22Rv1 (cell line): ENCODE measurements around the gene SLC13A4.
A peak's percentile ranks its signal among the peaks of the same experiment; 100 is the strongest.
"Not testable (repeated sequence)": the region's sequence is repeated elsewhere in the genome, so short reads cannot be mapped to it uniquely, and the experiment has no call there.

ENCODE experiments used
- H3K27ac ChIP-seq: fragments of 450-650 bp; 2 replicates; pipeline ENCODE4 v1.5.1; 2017
- CTCF ChIP-seq: fragments of 450-650 bp; IDR thresholded peaks from 2 replicates; pipeline ENCODE4 v1.5.1; 2017; ENCODE audit warnings: mild to moderate bottlenecking
- ZFX ChIP-seq: fragments of 450-650 bp; IDR thresholded peaks from 2 replicates; pipeline ENCODE4 v1.6.1; 2017; ENCODE audit warnings: antibody characterized with exemption, borderline replicate concordance

Gene SLC13A4

GRCh38 chr7:135728136-135728669 is at the start of gene SLC13A4:
Gene SLC13A4 (minus strand): TSS chr7:135728186. CDS start chr7:135727496, 690 bp downstream.
- TF ChIP-seq CTCF (no peak), ZFX (no peak)
- no peak within 1 kb of the TSS for H3K27ac ChIP-seq

GRCh38 chr7:135775915-135776314 is 47.9 kb upstream of the SLC13A4 start:
- H3K27ac ChIP-seq: not testable (repeated sequence)

- TF ChIP-seq ZFX (no peak), CTCF (no peak)
- no peak overlapping the region; the same call in 1 of the 2 replicates for H3K27ac ChIP-seq
These were observed 47.2 kb upstream of the SLC13A4 start for GRCh38 chr7:135775230-135775629.

GRCh38 chr7:135774284-135774683 is 46.3 kb upstream of the SLC13A4 start:
- H3K27ac ChIP-seq: peak overlapping the region; percentile 64
- TF ChIP-seq ZFX (no peak), CTCF (no peak)

- no peak for TF ChIP-seq ZFX
- no peak for TF ChIP-seq CTCF
- H3K27ac ChIP-seq: peak overlapping the region; percentile 64
These were observed 45.5 kb upstream of the SLC13A4 start for GRCh38 chr7:135773464-135773863.

- TF ChIP-seq ZFX: no peak
- TF ChIP-seq CTCF: no peak
- no peak overlapping the region for H3K27ac ChIP-seq
These were observed 44.7 kb upstream of the SLC13A4 start for GRCh38 chr7:135772639-135773222.

GRCh38 chr7:135771961-135772638 is 44.1 kb upstream of the SLC13A4 start:
- H3K27ac ChIP-seq: no peak overlapping the region
- TF ChIP-seq CTCF (no peak), ZFX (no peak)
